ENCODE results near the gene CORO2A. TPM values are rescaled to one million over a fixed set of nuclear protein-coding genes. Genes with fewer than 3 reads are reported as not detected.

The CORO2A gene
- total RNA-seq, 1 experiment from 2014 or later, result 15.8 TPM

GRCh38 chr9:98208635-98209034, 16.2 kb upstream of the CORO2A start:
- Histone ChIP-seq H3K9ac (ENCODE audit: extremely low read depth, insufficient read length, low read length) (no peak overlapping the region), H3K9me3 (ENCODE audit: control insufficient read depth, low read depth, low read length) (no peaks in the 10 kb centered on the region), H3K18ac (ENCODE audit: insufficient read length, low read depth, low read length) (no peak overlapping the region), H3K4ac (ENCODE audit: low read depth, low read length) (no peak overlapping the region), H2BK20ac (ENCODE audit: low read depth, low read length, poor library complexity, severe bottlenecking) (no peak overlapping the region), H4K8ac (replicated peaks; ENCODE audit: insufficient read length, low read depth, low read length) (no peak overlapping the region), H4K91ac (ENCODE audit: insufficient read length, low read depth, low read length) (no peak overlapping the region), H3K27ac (ENCODE audit: insufficient read length, low read depth, low read length) (no peak overlapping the region), H4K5ac (ENCODE audit: insufficient read length, low read depth, low read length) (no peak overlapping the region), H2AK5ac (ENCODE audit: insufficient read length, low read length) (no peak overlapping the region), H3K79me1 (ENCODE audit: insufficient read depth, low read depth, low read length, poor library complexity, severe bottlenecking) (no peaks in the 10 kb centered on the region), H2BK120ac (ENCODE audit: low read depth, low read length, poor library complexity, severe bottlenecking) (no peak overlapping the region), H3K23ac (ENCODE audit: insufficient read length, low read depth, low read length) (no peak overlapping the region), H2BK15ac (ENCODE audit: low read depth, low read length) (no peak overlapping the region), H4K20me1 (ENCODE audit: control insufficient read depth, insufficient read depth, insufficient read length) (no peaks in the 10 kb centered on the region), H3K79me2 (ENCODE audit: insufficient read depth, low read length) (no peaks in the 10 kb centered on the region), H3K23me2 (ENCODE audit: insufficient read length, low read depth, low read length, poor library complexity, severe bottlenecking) (no peaks in the 10 kb centered on the region), H3K4me1 (ENCODE audit: insufficient read depth, low read length) (no peaks in the 10 kb centered on the region), H3K4me2 (ENCODE audit: insufficient read depth, insufficient read length, low read length) (no peak overlapping the region), H2AFZ (ENCODE audit: low read length) (no peak overlapping the region), H2BK12ac (ENCODE audit: insufficient read length, low read depth, low read length) (no peak overlapping the region), H2BK5ac (ENCODE audit: insufficient read length, low read length) (no peak overlapping the region), H3K56ac (ENCODE audit: insufficient read length, low read depth, low read length) (no peak overlapping the region), H3K27me3 (ENCODE audit: insufficient read depth, low read length) (no peaks in the 10 kb centered on the region), H3T11ph (ENCODE audit: low read length) (no peak overlapping the region), H3K14ac (ENCODE audit: insufficient read depth, low read length) (no peak overlapping the region)
- Mint-ChIP-seq H3K4me3 (no peak overlapping the region), H3K9me3 (peaks cover 6 to 10% of the 10 kb centered on the region in 2 experiments; a peak in 4 of 5 replicates), H3K27me3 (ENCODE audit: low read depth) (no peaks in the 10 kb centered on the region), H3K4me1 (peaks cover 8 to 12% of the 10 kb centered on the region in 2 experiments), H3K36me3 (ENCODE audit: insufficient read depth in 1 of 3, low read depth in 3 of 3) (peaks cover 14 to 28% (median 15%) of the 10 kb centered on the region in 3 experiments), H3K27ac (no peak overlapping the region)
- DNase-seq, result no peak
- no CpG with 5 or more reads among the region's 20 CpGs for WGBS (ENCODE audit: extremely low coverage, insufficient read length, low lambda C conversion rate)
- TF ChIP-seq, protein P1, sequence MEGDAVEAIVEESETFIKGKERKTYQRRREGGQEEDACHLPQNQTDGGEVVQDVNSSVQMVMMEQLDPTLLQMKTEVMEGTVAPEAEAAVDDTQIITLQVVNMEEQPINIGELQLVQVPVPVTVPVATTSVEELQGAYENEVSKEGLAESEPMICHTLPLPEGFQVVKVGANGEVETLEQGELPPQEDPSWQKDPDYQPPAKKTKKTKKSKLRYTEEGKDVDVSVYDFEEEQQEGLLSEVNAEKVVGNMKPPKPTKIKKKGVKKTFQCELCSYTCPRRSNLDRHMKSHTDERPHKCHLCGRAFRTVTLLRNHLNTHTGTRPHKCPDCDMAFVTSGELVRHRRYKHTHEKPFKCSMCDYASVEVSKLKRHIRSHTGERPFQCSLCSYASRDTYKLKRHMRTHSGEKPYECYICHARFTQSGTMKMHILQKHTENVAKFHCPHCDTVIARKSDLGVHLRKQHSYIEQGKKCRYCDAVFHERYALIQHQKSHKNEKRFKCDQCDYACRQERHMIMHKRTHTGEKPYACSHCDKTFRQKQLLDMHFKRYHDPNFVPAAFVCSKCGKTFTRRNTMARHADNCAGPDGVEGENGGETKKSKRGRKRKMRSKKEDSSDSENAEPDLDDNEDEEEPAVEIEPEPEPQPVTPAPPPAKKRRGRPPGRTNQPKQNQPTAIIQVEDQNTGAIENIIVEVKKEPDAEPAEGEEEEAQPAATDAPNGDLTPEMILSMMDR (conservative IDR thresholded peaks at IDR 0.05), result no peak
